Skeletal muscle tissue (tissue), 4 donors: ENCODE data around the gene ADGRV1. TPM values are rescaled to one million over a fixed set of nuclear protein-coding genes. Genes with fewer than 3 reads are reported as not detected.

Experiments
- H3K27ac ChIP-seq: one replicate; pipeline ENCODE4 v1.7.0; 2013; ENCODE audit warnings: mild to moderate bottlenecking, low read depth, low read length, inconsistent platforms
- H3K27me3 ChIP-seq, 3 donors: one replicate each; pipeline ENCODE4 v1.7.0; 2013; ENCODE audit warnings: low read length in 3 of 3; ENCODE audit not compliant: control insufficient read depth in 3 of 3, insufficient read depth in 3 of 3
- H3K36me3 ChIP-seq, 3 donors: one replicate each; pipeline ENCODE4 v1.7.0; 2013; ENCODE audit warnings: low read length in 3 of 3; ENCODE audit not compliant: control insufficient read depth in 3 of 3, insufficient read depth in 3 of 3
- H3K4me1 ChIP-seq, 3 donors: one replicate each; pipeline ENCODE4 v1.7.0; 2013; ENCODE audit warnings: low read length in 3 of 3, mild to moderate bottlenecking in 3 of 3; ENCODE audit not compliant: control insufficient read depth in 3 of 3, insufficient read depth in 3 of 3
- H3K4me3 ChIP-seq, 3 donors: one replicate each; pipeline ENCODE4 v1.7.0; 2013; ENCODE audit warnings: low read length in 3 of 3
- H3K9ac ChIP-seq, 3 donors: one replicate each; pipeline ENCODE4 v1.7.0; 2013; ENCODE audit warnings: low read length in 3 of 3, mild to moderate bottlenecking in 3 of 3, moderate library complexity in 2 of 3, low read depth in 1 of 3
- H3K9me3 ChIP-seq, 3 donors: one replicate each; pipeline ENCODE4 v1.7.0; 2013; ENCODE audit warnings: low read length in 3 of 3; ENCODE audit not compliant: control insufficient read depth in 3 of 3
- total RNA-seq: library from RNA; depleted of rRNA; stranded (reverse); fragments of >200 nt; gene quantifications from one replicate; pipeline ENCODE4 v1.2.3, GENCODE V29; 2014
- donor health status: Osteomylitis.

Gene ADGRV1
- total RNA-seq, 1 donor from 2014 or later: 2.6 TPM

DNA sequence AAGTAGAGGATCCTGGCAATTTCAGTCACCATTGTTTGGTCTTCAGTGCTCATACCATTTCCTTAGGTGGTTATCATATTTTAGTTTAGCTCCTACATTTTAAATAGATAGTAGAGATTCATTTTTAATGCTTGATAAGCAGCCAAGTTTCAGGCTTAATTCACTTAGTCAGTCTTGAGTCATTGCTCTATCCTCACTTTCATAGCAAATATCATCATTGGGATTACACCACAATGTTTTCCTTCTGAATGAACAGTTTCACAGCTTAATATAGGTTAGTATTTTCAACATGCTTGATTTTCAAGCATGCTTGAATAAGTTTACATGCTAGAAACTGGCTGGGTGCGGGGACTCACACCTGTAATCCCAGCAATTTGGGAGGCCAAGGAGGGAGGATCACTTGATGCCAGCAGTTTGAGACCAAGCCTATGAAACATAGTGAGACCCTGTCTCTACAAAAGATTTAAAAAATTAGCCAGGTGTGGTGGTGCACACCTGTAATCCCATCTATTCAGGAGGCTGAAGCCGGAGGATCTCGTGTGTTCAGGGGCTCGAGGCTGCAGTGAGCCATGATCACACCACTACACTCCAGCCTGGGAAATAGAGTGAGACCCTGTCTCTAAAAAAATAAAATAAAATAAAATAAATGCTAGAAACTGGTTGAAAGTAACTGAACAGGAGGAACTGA lies 339.9 kb downstream of the ADGRV1 start:
- H3K9me3 ChIP-seq: no peaks in the 10 kb centered on the region
- H3K27me3 ChIP-seq: no peaks in the 10 kb centered on the region

DNA sequence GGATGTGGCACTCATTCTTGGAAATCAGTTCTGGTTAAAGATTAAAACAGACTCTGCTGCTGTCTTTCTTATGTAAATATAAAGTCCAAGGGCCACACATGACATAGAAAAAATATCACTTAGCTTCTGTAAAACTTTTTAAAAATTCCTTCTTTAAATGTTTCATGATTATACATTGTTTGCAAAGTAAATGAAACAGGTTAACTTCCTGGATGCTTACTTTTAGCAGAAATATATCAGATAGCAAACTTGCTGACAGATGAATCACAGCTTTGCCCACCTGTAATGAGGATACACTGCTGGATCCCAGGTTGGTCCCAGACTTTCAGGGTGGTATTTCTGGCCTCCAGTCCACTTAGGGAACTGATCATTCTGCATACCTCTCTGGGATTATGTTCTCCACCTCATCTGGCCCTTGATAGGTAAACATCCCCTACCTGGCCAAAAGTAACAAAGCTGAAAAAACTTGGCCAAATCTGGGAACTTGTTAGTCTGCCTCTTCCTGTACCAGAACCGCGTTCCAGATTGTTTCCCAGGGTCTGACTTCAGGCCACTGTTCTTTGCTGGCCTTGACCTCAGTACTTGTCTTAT lies 340.5 kb downstream of the ADGRV1 start:
- H3K27ac ChIP-seq: no peak overlapping the region
- no peaks in the 10 kb centered on the region for H3K4me1 ChIP-seq
- no peak overlapping the region for H3K9ac ChIP-seq
- H3K4me3 ChIP-seq: no peak overlapping the region
- H3K36me3 ChIP-seq: no peaks in the 10 kb centered on the region
- no peaks in the 10 kb centered on the region for H3K9me3 ChIP-seq
- H3K27me3 ChIP-seq: no peaks in the 10 kb centered on the region

More for the DNA sequence above, 339.9 kb downstream of the ADGRV1 start:
- no peak overlapping the region for H3K4me3 ChIP-seq
- H3K9ac ChIP-seq: no peak overlapping the region
- no peaks in the 10 kb centered on the region for H3K4me1 ChIP-seq
- no peaks in the 10 kb centered on the region for H3K36me3 ChIP-seq
- no peak overlapping the region for H3K27ac ChIP-seq

DNA sequence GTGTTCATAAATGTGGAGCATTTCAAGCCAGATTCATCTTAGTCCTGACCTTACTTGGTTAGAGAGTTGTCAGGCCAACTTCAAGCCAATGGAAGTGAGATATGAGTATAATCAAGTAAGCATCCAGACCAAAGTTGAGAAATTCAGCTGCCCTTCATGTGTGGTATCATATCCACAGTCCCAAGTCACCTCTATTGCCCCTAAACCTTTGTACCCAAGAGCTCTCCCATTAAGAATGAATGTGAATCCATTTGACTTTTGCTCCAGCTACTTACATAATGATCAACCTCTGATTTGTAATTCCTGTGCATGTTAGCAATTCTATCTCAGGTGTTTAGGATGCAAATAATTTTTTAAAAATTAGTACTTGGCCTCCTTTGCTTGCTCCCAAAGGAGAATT lies 342.7 kb downstream of the ADGRV1 start:
- H3K9ac ChIP-seq: no peak overlapping the region

DNA sequence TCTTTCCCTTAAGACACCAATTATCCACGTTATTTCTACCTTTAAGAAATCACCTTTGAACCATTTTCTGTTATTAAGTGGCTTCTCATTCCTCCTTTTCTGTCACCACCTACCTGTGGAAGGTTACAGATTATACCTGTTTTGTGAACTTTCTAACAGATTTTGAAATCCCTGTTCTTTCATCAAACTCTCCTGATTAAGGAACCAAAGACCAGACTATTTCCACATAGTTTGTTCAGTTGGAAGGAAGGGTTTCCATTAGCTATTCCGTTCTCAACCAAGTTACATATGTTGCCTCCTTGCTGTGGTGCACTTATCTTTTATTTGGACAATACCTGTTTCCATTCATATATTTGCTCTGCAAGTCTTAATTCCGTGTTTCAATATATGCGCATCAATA lies 343.6 kb downstream of the ADGRV1 start:
- Histone ChIP-seq H3K9me3 (no peaks in the 10 kb centered on the region), H3K9ac (no peak overlapping the region), H3K36me3 (no peaks in the 10 kb centered on the region), H3K4me3 (no peak overlapping the region), H3K27ac (no peak overlapping the region), H3K4me1 (no peaks in the 10 kb centered on the region), H3K27me3 (no peaks in the 10 kb centered on the region)

More for the DNA sequence above, 342.7 kb downstream of the ADGRV1 start:
- no peaks in the 10 kb centered on the region for H3K27me3 ChIP-seq
- no peaks in the 10 kb centered on the region for H3K4me1 ChIP-seq
- H3K4me3 ChIP-seq: no peak overlapping the region
- no peaks in the 10 kb centered on the region for H3K9me3 ChIP-seq
- no peaks in the 10 kb centered on the region for H3K36me3 ChIP-seq
- no peak overlapping the region for H3K27ac ChIP-seq

DNA sequence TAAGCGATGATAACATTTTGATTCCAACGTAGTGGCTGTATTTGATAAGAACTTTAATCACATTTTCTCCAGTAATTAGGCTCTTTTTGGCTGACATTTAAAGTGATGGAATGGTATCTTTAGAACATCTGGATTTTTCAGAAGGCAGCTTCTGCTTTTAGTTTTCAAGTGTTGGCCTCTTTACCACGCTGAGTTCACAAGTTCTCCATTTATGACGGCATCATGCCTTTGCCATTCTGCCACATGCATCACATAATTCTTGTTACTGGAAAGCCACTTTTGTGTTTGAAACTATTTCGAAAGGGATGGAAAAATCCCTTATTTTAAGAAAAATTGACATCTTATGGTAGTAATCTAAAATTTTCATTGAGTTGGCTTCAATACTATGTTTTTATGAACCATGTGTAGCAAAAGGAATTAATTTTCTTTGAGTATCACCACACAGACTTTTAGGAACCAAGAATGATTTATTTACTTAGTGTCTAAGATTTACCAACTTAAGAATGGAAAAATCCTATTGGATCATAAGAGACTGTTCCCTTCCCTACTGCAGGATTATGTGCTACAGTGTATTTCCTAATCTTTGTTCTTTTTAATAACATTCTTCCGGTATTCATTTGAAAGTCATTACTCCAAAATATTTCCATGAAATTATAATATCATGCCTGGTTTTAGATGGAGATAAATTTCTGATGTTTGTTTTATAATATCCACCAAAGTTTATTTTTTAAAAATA lies 344.2 kb downstream of the ADGRV1 start:
- Histone ChIP-seq H3K27me3 (no peaks in the 10 kb centered on the region), H3K27ac (no peak overlapping the region), H3K36me3 (no peaks in the 10 kb centered on the region), H3K9ac (no peak overlapping the region), H3K4me3 (no peak overlapping the region), H3K9me3 (no peaks in the 10 kb centered on the region), H3K4me1 (no peaks in the 10 kb centered on the region)

DNA sequence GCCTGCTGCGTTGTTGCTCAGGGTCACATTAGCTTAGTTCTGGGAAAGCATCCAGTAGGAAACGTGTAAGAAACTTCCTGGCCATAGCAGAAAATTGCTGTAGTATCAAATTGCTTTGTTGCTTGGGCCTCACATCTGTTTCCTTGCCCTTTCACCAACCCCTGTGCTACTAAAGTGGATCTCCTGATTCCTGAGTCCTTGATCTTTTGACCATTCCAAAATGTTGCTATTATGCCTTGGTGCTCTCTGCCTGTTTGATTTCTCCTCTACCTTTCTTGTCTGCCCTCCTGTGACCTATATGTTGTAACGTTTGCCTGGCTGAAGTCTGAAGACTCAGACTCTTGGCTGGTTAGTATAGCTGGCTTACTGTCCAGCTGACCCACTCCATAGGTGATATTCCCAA lies 350.5 kb downstream of the ADGRV1 start:
- Histone ChIP-seq H3K27me3 (no peaks in the 10 kb centered on the region), H3K36me3 (no peaks in the 10 kb centered on the region), H3K9ac (no peak overlapping the region), H3K4me1 (no peaks in the 10 kb centered on the region), H3K27ac (peak overlapping the region; percentile 70), H3K4me3 (no peak overlapping the region), H3K9me3 (no peaks in the 10 kb centered on the region)

DNA sequence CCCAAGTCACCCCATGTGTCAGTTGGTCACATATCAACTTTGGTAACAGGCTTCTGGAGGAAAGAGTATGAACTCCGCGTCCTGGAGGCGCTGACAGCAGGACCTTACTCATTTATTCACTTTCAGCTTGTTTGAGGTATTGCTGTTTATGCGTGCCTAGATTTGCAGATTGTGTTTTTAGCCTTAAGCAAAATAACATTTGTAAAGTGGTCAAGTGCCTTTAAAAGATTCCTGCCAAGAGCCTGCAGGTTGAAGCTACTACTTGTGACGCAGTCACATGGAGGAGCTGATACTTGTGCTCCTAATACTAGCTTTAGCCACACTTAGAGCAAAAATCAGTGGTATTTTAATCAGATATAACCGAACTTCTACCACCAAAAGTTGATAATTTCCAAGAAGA lies 351.3 kb downstream of the ADGRV1 start:
- no peaks in the 10 kb centered on the region for H3K4me1 ChIP-seq
- no peaks in the 10 kb centered on the region for H3K36me3 ChIP-seq
- no peak overlapping the region for H3K9ac ChIP-seq
- H3K27me3 ChIP-seq: no peaks in the 10 kb centered on the region
- peak overlapping the region; percentile 5 for H3K27ac ChIP-seq
- H3K4me3 ChIP-seq: no peak overlapping the region
- no peaks in the 10 kb centered on the region for H3K9me3 ChIP-seq

DNA sequence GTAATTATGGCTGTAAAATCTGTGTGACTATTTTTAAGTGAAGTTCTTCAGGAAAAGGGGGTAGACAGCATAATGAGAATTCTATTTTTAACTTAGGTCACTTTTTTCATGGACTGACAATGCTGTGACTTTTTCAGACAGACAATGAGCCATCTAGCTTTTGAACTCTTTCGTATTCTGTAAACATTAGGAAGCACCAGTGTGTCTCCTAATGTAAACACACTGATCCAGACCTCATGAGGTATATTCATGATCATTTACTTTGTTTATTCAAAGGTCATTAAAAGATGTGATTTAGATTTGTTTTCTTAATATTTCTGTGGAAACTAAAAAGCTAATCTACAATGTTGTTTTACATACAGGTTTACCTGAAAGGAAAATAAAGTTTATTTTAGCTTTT lies 352.6 kb downstream of the ADGRV1 start:
- H3K4me3 ChIP-seq: no peak overlapping the region
- H3K27me3 ChIP-seq: no peaks in the 10 kb centered on the region
- H3K4me1 ChIP-seq: no peaks in the 10 kb centered on the region
- no peak overlapping the region for H3K27ac ChIP-seq
- no peaks in the 10 kb centered on the region for H3K9me3 ChIP-seq
- no peak overlapping the region for H3K9ac ChIP-seq
- H3K36me3 ChIP-seq: no peaks in the 10 kb centered on the region

DNA sequence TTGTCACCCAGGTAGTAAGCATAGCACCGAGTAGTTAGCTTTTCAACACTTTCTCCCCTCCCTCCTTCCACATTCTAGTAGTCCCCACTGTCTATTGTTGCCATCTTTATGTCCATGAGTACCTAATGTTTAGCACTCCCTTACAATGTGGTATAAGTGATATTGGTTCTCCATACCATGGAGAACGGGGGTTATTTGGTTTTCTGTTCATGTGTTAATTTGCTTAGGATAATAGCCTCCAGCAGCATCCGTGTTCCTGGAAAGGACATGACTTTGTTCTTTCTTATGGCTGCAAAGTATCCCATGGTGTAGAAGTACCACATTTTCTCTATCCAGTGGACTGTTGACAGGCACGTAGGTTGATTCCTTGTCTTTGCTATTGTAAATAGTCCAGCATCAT lies 353.9 kb downstream of the ADGRV1 start:
- Histone ChIP-seq H3K9ac (no peak overlapping the region), H3K27me3 (no peaks in the 10 kb centered on the region), H3K27ac (no peak overlapping the region), H3K4me3 (no peak overlapping the region), H3K4me1 (no peaks in the 10 kb centered on the region), H3K36me3 (no peaks in the 10 kb centered on the region), H3K9me3 (no peaks in the 10 kb centered on the region)

DNA sequence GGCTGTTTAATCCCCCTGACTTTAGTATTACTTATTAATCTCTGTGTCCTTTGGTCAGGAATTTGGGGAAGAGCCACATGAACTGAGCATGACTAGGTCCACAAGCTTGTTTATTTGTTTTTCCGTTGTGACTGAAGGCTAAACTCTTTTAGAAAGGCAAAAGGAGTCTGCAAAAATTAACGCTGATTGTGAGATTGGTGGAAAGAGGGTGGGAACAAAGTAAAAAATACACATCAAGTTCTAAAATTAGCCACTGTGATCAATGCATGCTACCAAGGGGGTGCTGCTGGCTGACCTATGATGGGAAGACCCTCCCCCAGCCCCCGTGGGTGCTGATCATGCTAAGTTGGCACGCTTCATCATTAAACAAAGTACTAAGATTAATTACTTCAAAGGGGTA lies 356.8 kb downstream of the ADGRV1 start:
- H3K27me3 ChIP-seq: no peaks in the 10 kb centered on the region
- H3K27ac ChIP-seq: no peak overlapping the region
- no peak overlapping the region for H3K9ac ChIP-seq
- no peaks in the 10 kb centered on the region for H3K9me3 ChIP-seq
- no peaks in the 10 kb centered on the region for H3K4me1 ChIP-seq
- H3K4me3 ChIP-seq: no peak overlapping the region
- H3K36me3 ChIP-seq: no peaks in the 10 kb centered on the region
